Right lobe of liver (tissue), 6 donors: ENCODE results near the gene PRR12. TPM values are rescaled to one million over a fixed set of nuclear protein-coding genes. Genes with fewer than 3 reads are reported as not detected.

Experiments used
- ATAC-seq, 4 donors: fragments of 200-7000 bp; cut with Tn5 transposase; one replicate each; pipeline ENCODE4 v1.9.1; 2020; ENCODE audit warnings: mild to moderate bottlenecking in 4 of 4, moderate library complexity in 4 of 4
- DNase-seq, 3 donors: peaks; one replicate each; pipeline ENCODE4 v3.0.0-alpha.2; 2020
- H3K27ac ChIP-seq, 3 donors: fragments of 200-600 bp; one replicate each; pipeline ENCODE4 v1.8.0; 2022
- H3K27me3 ChIP-seq, 2 donors: fragments of 200-600 bp; one replicate each; pipeline ENCODE4 v1.8.0; 2022
- H3K36me3 ChIP-seq, 4 donors: fragments of 200-600 bp; sonication (generic) in 1 of 4; one replicate each; pipeline versions ENCODE4 v1.5.1 to v1.8.0; 2017 to 2022; ENCODE audit warnings: control low read depth in 1 of 4
- H3K4me1 ChIP-seq, 4 donors: fragments of 200-600 bp; sonication (generic) in 1 of 4; one replicate each; pipeline versions ENCODE4 v1.5.1 to v1.8.0; 2017 to 2022; ENCODE audit warnings: control low read depth in 1 of 4
- H3K4me3 ChIP-seq, 3 donors: fragments of 200-600 bp; one replicate each; pipeline ENCODE4 v1.8.0; 2022
- H3K9me3 ChIP-seq, 4 donors: fragments of 200-600 bp; sonication (generic) in 1 of 4; one replicate each; pipeline versions ENCODE4 v1.5.1 to v1.8.0; 2017 to 2022; ENCODE audit warnings: control low read depth in 1 of 4
- CTCF ChIP-seq, 4 donors: fragments of 200-600 bp in 3 of 4; fragments of 450-650 bp in 1 of 4; IDR thresholded peaks; one replicate each; pipeline versions ENCODE4 v1.5.1 to v1.8.0; 2016 to 2022; ENCODE audit warnings: antibody characterized with exemption in 4 of 4, mild to moderate bottlenecking in 2 of 4
- POLR2A ChIP-seq: fragments of 450-650 bp; IDR thresholded peaks from one replicate; pipeline ENCODE4 v1.6.1; 2017; ENCODE audit warnings: antibody characterized with exemption, mild to moderate bottlenecking
- WGBS: methylation state at CpG from one replicate; pipeline ENCODE4 v1.1.6; 2018; ENCODE audit warnings: low coverage, low lambda C conversion rate; ENCODE audit not compliant: insufficient coverage; ENCODE audit errors: missing lambda C conversion rate; 5-methylcytosine and 5-hydroxymethylcytosine counted together
- intact Hi-C, 2 donors: fragments of 100-400 bp; cut with DNase I; formaldehyde crosslinking; loops; one replicate each; pipeline versions ENCODE4 v1.11.2 to v1.14.1; 2022
- total RNA-seq, 6 experiments: library from RNA; depleted of rRNA in 2 of 6; stranded (reverse); fragments of >200 nt in 2 of 6; fragmentation: NEBNext Ultra II Directional in 3 of 6; extraction: Animal tissue kit (Norgen Biotek cat#: 25700) in 3 of 6; gene quantifications; one replicate each; pipeline versions ENCODE4 v1.1.0 to v1.2.4, GENCODE V29; 2016 to 2023
- donor health status: DM: no; HTN: yes; CAD: no.
- donor health status: DM: no; HTN: no; CAD: no.
- donor health status: DM: no; HTN: no; CAD: no.
- donor health status: DM: no; HTN: yes; CAD: no.
- donor health status: DM: no; HTN: yes; CAD: no.

The PRR12 gene
- total RNA-seq, 6 experiments from 2014 or later, result 4.0 to 8.5 (median 5.5) TPM

DNA sequence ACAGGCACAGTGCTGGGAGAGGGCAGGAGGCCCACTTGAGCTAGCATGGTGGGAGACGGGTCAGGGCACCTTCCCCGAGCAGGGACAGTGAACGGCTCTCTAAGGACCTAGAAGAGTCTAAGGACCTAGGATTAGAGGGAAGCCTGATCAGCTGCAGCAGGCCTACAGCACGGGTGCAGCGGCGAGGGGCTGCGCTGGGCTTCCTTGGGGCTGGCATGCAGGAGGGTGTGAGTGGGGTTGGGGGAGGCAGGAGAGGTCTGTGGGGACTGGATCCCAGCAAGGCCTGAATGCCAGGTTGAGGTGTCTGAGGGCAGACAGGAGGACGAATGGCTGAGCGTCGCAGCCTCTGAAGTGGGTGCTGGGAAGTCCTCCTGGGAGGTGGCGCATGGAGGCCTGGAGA lies 54.6 kb downstream of the PRR12 start:
- DNase-seq, result peak in 1 of 3 donors; percentile 16
- Histone ChIP-seq H3K36me3 (peaks cover 0 to 38% (median 5%) of the 10 kb centered on the region in 4 donors), H3K4me1 (peaks cover 0 to 15% (median 8%) of the 10 kb centered on the region in 4 donors), H3K4me3 (no peak overlapping the region), H3K27me3 (no peaks in the 10 kb centered on the region), H3K27ac (no peak overlapping the region), H3K9me3 (no peaks in the 10 kb centered on the region)
- ATAC-seq, result no peak
- WGBS, result 80% methylated on average over 2 of the region's 11 CpGs
- TF ChIP-seq POLR2A, result no peak
- no peak for TF ChIP-seq CTCF (IDR thresholded peaks at IDR 0.05)
- intact Hi-C loops, result no loop called here

DNA sequence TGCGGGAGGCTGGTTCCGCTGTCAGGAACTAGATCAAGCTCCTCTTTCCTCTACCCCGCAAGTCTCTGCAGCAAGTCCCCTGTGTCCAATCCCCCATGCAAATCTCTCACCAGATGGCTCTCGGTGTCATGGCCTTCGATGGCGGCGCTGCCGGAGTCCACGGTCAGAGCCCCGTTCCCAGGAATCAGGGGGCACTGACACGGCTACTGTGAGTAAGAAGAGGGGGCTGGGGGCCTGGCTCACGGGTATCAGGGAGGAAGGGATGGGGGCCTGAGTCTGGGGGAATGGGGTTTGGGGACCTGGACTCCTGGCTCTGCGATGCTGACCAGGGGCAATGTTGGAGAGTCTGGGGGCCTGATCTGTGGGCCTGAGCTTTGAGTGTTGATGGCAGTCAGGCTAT lies 55.0 kb downstream of the PRR12 start:
- Histone ChIP-seq H3K9me3 (no peaks in the 10 kb centered on the region), H3K4me1 (peaks cover 0 to 13% (median 8%) of the 10 kb centered on the region in 4 donors), H3K4me3 (no peak overlapping the region), H3K27ac (no peak overlapping the region), H3K27me3 (no peaks in the 10 kb centered on the region), H3K36me3 (peaks cover 0 to 39% (median 5%) of the 10 kb centered on the region in 4 donors)
- DNase-seq, result no peak
- TF ChIP-seq CTCF (IDR thresholded peaks at IDR 0.05) (no peak), POLR2A (no peak)
- intact Hi-C loops, result no loop called here
- WGBS, result 60% methylated on average over 1 of the region's 13 CpGs
- ATAC-seq, result no peak

- Histone ChIP-seq H3K9me3 (no peaks in the 10 kb centered on the region), H3K4me3 (no peak overlapping the region), H3K36me3 (peaks cover 0 to 43% (median 9%) of the 10 kb centered on the region in 4 donors), H3K4me1 (peaks cover 0 to 12% (median 6%) of the 10 kb centered on the region in 4 donors), H3K27ac (no peak overlapping the region), H3K27me3 (no peaks in the 10 kb centered on the region)
- DNase-seq, result peak in 1 of 3 donors; percentile 17
- ATAC-seq, result no peak
- 95% methylated on average over 12 of the region's 17 CpGs for WGBS
- intact Hi-C loops, result no loop called here
- no peak for TF ChIP-seq CTCF (IDR thresholded peaks at IDR 0.05)
- no peak for TF ChIP-seq POLR2A
These were observed 55.6 kb downstream of the PRR12 start for GRCh38 chr19:49646586-49646985.

DNA sequence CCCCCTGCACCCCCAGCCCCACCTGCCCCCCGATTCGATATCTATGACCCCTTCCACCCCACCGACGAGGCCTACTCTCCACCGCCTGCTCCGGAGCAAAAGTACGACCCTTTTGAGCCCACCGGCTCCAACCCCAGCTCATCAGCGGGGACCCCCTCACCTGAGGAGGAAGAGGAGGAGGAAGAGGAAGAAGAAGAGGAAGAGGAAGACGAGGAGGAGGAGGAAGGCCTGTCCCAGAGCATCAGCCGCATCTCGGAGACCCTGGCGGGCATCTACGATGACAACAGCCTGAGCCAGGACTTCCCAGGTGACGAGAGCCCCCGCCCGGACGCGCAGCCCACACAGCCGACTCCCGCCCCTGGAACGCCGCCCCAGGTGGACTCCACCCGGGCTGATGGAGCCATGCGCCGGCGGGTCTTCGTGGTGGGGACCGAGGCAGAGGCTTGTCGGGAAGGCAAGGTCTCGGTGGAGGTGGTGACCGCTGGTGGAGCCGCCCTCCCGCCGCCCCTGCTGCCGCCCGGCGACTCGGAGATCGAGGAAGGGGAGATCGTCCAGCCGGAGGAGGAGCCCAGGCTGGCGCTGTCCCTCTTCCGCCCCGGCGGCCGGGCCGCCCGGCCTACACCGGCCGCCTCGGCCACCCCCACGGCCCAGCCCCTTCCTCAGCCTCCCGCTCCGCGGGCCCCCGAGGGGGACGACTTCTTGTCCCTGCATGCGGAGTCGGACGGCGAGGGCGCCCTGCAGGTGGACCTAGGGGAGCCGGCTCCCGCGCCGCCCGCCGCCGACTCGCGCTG lies 60.2 kb downstream of the PRR12 start:
- no peaks in the 10 kb centered on the region for H3K4me1 ChIP-seq
- no peaks in the 10 kb centered on the region for H3K9me3 ChIP-seq
- ATAC-seq (no peak), DNase-seq (no peak)
- H3K27me3 ChIP-seq, result no peaks in the 10 kb centered on the region
- H3K4me3 ChIP-seq, result no peak overlapping the region
- TF ChIP-seq CTCF (IDR thresholded peaks at IDR 0.05) (no peak), POLR2A (no peak)
- peaks cover 0 to 71% (median 19%) of the 10 kb centered on the region in 4 donors for H3K36me3 ChIP-seq
- H3K27ac ChIP-seq, result no peak overlapping the region
- intact Hi-C loops, result no loop called here
- WGBS, result 88% methylated on average over 14 of the region's 72 CpGs
